Measurements from ENCODE around the gene RPS6KC1. TPM values are rescaled to one million over a fixed set of nuclear protein-coding genes. Genes with fewer than 3 reads are reported as not detected.
"Not testable (repeated sequence)": the region's sequence is repeated elsewhere in the genome, so short reads cannot be mapped to it uniquely, and the experiment has no call there.

The RPS6KC1 gene
- total RNA-seq, 2 donors from 2014 or later = 13.7 to 48.5 TPM

DNA sequence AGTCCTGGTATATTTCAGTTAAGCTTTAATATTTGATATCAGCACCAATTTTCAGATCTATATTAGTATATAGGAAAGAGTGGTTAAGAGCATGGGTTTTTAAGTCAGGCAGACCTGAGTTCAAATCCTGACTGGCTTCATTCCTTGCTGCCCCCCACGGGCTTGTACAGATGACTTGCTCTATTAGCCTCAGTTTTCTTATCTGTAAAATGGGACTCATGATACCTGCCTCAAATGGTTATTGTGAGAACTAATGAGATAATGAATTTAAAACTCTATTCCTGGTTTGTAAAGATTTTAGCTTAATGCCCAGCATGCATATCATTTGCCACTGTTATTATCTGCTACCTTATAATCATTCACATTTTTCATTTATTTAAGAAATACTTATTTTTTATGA is 264.5 kb downstream of the RPS6KC1 start:
- no peaks in the 10 kb centered on the region for H3K9me3 ChIP-seq
- H3K4me3 ChIP-seq = no peak overlapping the region
- H3K36me3 ChIP-seq (replicated peaks in 1 of 2; ENCODE audit: insufficient read depth in 1 of 2, low read depth in 2 of 2) = no peaks in the 10 kb centered on the region
- no peak for ATAC-seq
- intact Hi-C loops (cut with DNase I) = no loop called here
- DNase-seq = no peak
- no peaks in the 10 kb centered on the region for H3K4me1 ChIP-seq
- no peaks in the 10 kb centered on the region for H3K27me3 ChIP-seq
- TF ChIP-seq, protein P1, sequence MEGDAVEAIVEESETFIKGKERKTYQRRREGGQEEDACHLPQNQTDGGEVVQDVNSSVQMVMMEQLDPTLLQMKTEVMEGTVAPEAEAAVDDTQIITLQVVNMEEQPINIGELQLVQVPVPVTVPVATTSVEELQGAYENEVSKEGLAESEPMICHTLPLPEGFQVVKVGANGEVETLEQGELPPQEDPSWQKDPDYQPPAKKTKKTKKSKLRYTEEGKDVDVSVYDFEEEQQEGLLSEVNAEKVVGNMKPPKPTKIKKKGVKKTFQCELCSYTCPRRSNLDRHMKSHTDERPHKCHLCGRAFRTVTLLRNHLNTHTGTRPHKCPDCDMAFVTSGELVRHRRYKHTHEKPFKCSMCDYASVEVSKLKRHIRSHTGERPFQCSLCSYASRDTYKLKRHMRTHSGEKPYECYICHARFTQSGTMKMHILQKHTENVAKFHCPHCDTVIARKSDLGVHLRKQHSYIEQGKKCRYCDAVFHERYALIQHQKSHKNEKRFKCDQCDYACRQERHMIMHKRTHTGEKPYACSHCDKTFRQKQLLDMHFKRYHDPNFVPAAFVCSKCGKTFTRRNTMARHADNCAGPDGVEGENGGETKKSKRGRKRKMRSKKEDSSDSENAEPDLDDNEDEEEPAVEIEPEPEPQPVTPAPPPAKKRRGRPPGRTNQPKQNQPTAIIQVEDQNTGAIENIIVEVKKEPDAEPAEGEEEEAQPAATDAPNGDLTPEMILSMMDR (IDR thresholded peaks at IDR 0.05) = no peak
- no peak for TF ChIP-seq POLR2A (IDR thresholded peaks at IDR 0.05)
- WGBS, 2 donors = 80 to 84% methylated on average over 1 of the region's 1 CpG
- no peak overlapping the region for H3K27ac ChIP-seq

DNA sequence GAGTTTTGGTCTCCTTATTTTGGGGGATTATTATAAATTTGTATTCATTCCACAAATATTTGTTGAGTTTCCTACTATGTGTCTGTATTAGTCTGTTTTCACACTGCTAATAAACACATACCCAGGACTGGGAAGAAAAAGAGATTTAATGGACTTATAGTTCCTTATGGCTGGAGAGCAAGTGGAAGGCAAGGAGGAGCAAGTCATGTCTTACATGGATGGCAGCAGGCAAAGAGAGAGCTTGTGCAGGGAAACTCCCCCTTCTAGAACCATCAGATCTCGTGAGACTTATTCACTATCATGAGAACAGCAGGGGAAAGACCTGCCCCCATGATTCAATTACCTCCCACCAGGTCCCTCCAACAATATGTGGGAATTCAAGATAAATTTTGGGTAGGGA is 267.4 kb downstream of the RPS6KC1 start:
- H3K4me1 ChIP-seq; H3K27me3 ChIP-seq; H3K4me3 ChIP-seq; H3K9me3 ChIP-seq; DNase-seq; H3K27ac ChIP-seq; intact Hi-C loops (cut with DNase I); ATAC-seq; H3K36me3 ChIP-seq (replicated peaks in 1 of 2; ENCODE audit: insufficient read depth in 1 of 2, low read depth in 2 of 2): not testable (repeated sequence)
- WGBS, 2 donors = 54 to 81% methylated on average over 1 of the region's 1 CpG

DNA sequence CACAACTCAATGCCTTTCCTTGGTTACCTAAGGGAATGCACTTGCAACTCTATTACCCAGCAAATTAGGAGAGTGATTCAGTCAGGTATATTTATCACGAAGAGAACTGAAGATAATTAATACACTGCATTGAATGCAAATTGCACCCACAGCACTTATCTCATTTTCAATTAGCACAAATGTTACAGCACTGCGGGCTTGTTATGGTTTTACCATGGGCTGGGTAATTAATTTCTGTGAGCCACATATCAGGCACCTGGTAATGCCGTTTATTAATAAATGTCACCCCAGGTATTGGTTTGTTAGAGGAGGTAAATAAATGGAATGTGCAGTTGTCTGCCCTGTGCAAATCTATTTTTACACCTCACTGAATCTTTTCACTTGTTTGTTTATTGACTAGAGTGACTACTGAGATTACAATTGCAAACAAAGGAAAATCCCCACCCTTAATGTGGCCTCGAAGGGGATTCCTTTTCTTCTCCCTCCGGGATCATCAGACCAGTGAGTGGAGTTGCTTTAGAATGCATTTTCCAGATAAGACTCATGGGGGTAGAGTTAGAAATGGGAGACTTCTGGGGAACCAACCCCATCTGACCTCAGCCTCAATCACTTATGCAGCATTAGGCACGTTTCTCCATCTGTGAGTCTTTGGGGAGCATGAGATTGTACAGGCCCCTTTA is 269.3 kb downstream of the RPS6KC1 start:
- intact Hi-C loops (cut with DNase I) = no loop called here
- TF ChIP-seq, protein P1 (IDR thresholded peaks at IDR 0.05) = no peak
- TF ChIP-seq POLR2A (IDR thresholded peaks at IDR 0.05) = no peak
- WGBS, 2 donors = 21 to 36% methylated on average over 6 of the region's 6 CpGs

More for the DNA sequence above, 269.3 kb downstream of the RPS6KC1 start:
- H3K9me3 ChIP-seq = no peaks in the 10 kb centered on the region
- H3K36me3 ChIP-seq (replicated peaks in 1 of 2; ENCODE audit: insufficient read depth in 1 of 2, low read depth in 2 of 2) = no peaks in the 10 kb centered on the region
- H3K27me3 ChIP-seq = no peaks in the 10 kb centered on the region
- no peak overlapping the region for H3K27ac ChIP-seq
- no peaks in the 10 kb centered on the region for H3K4me1 ChIP-seq
- DNase-seq (no peak), ATAC-seq (no peak)
- no peak overlapping the region for H3K4me3 ChIP-seq

Other genes with a start within 250 kb of the RPS6KC1 start
- gene SPATA45, start 203.6 kb upstream of the RPS6KC1 start, total RNA-seq = not detected
- gene FLVCR1, start 193.0 kb upstream of the RPS6KC1 start, total RNA-seq = 1 to 10 TPM; 4.2 to 4.6 TPM
- gene VASH2, start 100.7 kb upstream of the RPS6KC1 start, total RNA-seq = 1 to 10 TPM in 1 of 2 donors, not detected in 1; 1.6 TPM
- gene ANGEL2, start 35.4 kb upstream of the RPS6KC1 start, total RNA-seq = 10 to 100 TPM; 14.5 to 36.8 TPM